Keratinocyte (primary cell): ENCODE data around the gene CDKN2AIP.

ENCODE experiments used
- EZH2 ChIP-seq: IDR thresholded peaks from one replicate; pipeline ENCODE4 v1.6.1; 2012; ENCODE audit warnings: inconsistent platforms, mild to moderate bottlenecking, low read length, moderate library complexity
- TF ChIP-seq, protein P1 (sequence below), 3 experiments: IDR thresholded peaks in 1 of 3; conservative IDR thresholded peaks in 1 of 3; optimal IDR thresholded peaks in 1 of 3; 2 replicates in 2 of 3; 3 replicates in 1 of 3; pipeline versions ENCODE3 to v1.5.1; 2011; ENCODE audit warnings: low read length in 3 of 3, mild to moderate bottlenecking in 3 of 3, moderate library complexity in 2 of 3, control low read depth in 1 of 3, inconsistent platforms in 1 of 3; ENCODE audit not compliant: insufficient read depth in 2 of 3; ENCODE audit errors: extremely low read depth in 1 of 3

DNA sequence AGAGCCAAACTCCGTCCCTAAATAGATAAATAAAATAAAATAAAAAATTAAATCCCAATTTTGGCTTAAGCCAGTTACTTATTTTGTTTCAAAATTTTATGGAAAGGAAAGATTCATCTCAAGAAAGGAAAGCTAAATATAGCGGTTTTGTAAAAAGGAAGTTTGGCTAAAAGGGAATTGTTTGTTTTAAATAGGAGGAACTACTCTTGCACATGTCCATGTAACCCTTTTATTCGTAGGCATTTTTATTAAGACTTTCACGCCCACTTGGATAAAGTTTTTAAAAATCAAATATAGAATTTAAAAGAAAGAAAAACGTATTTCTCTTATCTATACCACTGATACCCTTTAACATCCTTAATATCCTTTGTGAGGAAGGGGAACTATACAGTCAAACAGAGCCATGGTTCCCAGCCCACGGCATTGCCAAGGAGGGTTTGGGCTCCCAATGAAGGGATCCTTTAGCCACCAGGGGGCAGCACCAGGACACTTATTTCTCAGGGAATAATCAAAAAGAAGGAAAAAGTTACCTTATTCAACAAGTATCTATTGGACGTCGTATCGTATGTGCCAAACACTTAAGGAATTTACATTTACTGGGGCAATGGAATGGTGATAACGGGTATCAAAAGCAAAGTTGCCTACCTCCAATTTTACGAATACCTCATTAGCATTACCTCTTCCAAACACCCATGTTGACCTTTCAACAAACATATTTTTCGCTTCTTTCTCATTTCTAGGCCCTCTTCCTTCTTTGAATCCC is 27.7 kb downstream of the CDKN2AIP start:
- TF ChIP-seq, protein P1, sequence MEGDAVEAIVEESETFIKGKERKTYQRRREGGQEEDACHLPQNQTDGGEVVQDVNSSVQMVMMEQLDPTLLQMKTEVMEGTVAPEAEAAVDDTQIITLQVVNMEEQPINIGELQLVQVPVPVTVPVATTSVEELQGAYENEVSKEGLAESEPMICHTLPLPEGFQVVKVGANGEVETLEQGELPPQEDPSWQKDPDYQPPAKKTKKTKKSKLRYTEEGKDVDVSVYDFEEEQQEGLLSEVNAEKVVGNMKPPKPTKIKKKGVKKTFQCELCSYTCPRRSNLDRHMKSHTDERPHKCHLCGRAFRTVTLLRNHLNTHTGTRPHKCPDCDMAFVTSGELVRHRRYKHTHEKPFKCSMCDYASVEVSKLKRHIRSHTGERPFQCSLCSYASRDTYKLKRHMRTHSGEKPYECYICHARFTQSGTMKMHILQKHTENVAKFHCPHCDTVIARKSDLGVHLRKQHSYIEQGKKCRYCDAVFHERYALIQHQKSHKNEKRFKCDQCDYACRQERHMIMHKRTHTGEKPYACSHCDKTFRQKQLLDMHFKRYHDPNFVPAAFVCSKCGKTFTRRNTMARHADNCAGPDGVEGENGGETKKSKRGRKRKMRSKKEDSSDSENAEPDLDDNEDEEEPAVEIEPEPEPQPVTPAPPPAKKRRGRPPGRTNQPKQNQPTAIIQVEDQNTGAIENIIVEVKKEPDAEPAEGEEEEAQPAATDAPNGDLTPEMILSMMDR (optimal IDR thresholded peaks at IDR 0.05 in 1 of 3, IDR thresholded peaks at IDR 0.05 in 1 of 3, conservative IDR thresholded peaks at IDR 0.05 in 1 of 3; ENCODE audit: extremely low read depth in 1 of 3, insufficient read depth in 2 of 3, low read length in 3 of 3) = peak; percentile 58 to 88 (median 78)
- no peak for TF ChIP-seq EZH2
